ENCODE data around the gene SLIT3.

The SLIT3 gene

GRCh38 chr5:168826246-168826725, 474.7 kb downstream of the SLIT3 start:
- no peak for DNase-seq (ENCODE audit: low spot score)

GRCh38 chr5:168822745-168823281, 478.1 kb downstream of the SLIT3 start:
- no peak for DNase-seq (ENCODE audit: low spot score)

DNA sequence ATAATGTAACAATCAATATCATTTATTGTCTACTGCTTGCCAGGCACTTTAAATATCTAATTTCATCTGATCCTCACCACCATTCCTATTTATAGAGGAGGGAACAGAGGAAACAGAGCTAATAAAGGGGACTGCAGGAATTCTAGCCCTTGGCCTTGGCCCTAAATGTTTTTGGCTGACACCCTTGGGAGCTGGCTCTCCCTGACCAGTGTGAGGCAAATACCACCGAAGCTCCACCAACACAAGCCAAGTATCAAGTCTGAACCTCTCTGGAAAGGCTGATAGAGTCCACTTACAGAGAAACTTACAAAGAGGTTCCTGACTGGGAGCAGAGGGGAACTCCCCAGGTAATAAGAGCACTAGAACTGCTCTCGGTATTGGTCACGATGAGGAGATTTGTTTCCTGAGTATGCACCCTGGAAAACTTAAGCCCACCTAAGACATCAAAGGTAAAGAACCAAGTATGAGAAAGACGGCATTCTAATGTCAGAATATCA, 478.6 kb downstream of the SLIT3 start:
- no peak for DNase-seq (ENCODE audit: low spot score)

- no peak for DNase-seq (ENCODE audit: low spot score)
Measured at GRCh38 chr5:168820874-168821273, 480.1 kb downstream of the SLIT3 start.

GRCh38 chr5:168819004-168819621, 481.8 kb downstream of the SLIT3 start:
- no peak for DNase-seq (ENCODE audit: low spot score)

- no peak for DNase-seq (ENCODE audit: low spot score)
Measured at GRCh38 chr5:168818558-168818957, 482.4 kb downstream of the SLIT3 start.

GRCh38 chr5:168817591-168817990, 483.3 kb downstream of the SLIT3 start:
- DNase-seq (ENCODE audit: low spot score), result no peak

- no peak for DNase-seq (ENCODE audit: low spot score)
Measured at GRCh38 chr5:168816661-168817060, 484.3 kb downstream of the SLIT3 start.

DNA sequence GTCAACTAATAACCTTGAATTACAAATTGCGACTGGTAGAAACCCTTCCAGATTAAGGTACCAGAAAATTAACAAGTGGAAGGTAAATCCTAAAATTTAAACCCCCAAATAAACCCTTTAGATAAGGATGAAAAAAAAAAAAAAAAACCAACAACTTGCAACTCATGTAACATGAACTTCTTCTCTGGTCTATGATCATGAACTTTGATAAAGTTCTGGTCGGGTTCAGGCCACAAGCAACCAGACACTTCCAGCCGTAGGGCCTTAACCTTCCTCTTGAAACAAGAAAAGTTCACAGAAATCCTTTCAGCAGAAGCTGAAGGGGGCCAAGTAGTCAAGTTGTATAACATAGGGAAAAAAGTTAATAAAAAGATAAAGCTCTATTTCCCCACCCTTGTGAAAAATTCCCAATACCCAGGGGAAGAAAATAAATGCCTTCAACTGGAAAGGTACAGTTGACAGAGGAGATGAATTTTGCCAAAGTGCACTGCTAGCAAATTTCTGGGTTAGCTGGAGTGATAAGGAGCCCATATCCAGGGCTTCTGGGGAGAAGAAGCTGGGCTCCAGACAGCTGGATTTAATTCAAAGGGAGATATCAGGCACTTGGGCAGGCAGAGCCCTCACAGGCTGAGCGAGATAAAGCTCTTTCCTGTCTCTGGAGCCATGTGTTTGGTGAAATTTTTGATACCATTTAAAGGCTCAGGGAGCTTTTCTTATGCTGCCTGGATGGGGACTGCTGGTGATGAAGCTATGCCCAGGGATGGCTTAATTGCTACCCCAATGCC, 487.6 kb downstream of the SLIT3 start:
- no peak for DNase-seq (ENCODE audit: low spot score)

DNA sequence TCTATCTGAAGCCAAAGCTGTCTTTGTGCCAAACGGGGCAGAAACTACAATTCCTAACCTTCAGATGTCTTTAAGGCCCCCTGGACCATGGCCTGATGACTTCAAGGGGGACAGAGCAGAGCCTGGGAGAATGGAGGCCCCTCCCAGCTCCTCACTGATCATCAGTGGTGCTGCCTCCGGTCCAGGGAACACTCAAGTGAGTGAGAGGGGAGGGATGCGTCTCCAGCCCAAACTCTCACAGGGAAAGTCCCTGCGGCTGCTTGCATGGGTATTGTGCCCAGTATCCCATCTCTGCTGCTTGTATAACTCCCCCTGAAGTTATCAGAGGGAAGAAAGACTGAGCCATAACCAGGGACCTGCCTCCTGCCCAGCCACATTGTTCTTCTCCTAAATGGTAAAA, 490.3 kb downstream of the SLIT3 start:
- DNase-seq (ENCODE audit: low spot score), result no peak

GRCh38 chr5:168809218-168809617, 491.7 kb downstream of the SLIT3 start:
- no peak for DNase-seq (ENCODE audit: low spot score)

DNA sequence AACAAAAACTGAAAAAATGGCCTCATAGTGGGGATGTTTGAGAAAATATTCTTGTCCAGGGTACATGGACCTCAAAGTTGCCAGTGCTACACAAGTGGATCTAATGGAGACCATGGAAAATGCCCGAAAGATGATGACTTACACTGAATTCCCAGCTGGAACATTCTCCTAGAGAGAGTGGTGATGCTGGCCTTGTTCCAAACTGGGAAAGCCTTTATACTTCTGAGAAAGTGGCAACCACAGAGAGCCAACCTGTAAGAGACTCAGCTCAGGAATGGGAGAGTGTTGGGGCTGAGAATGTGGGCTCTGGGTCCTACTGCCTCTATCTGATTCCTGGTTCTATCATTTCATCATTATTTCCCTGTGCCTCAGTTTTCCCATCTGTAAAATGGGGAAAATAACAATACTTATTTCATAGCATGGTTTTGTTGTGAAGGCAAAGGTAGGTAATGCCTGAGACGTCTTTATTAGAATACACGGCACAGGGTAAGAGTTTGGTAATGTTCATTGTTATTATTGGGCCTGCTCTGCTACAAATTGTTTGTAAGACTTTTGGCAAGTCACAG, 492.8 kb downstream of the SLIT3 start:
- no peak for DNase-seq (ENCODE audit: low spot score)

DNA sequence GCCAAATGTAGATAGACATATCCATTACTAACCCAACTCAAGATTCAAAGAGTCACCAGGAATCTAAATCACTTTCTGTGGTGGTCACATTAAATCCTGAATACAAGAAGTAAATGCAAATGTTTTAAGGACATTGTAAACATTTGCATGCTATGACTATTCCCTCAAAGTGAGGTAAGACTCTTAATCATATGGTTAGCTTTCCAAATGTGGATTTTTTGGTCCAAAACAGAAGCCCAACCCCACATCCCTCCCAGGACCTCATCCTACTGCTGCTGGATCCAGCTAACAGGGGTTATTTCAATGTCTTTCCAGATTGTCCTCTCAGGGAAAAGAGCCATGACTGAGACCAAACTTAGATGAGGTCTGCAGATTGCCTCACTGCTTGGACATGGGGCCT, 493.7 kb downstream of the SLIT3 start:
- no peak for DNase-seq (ENCODE audit: low spot score)

DNA sequence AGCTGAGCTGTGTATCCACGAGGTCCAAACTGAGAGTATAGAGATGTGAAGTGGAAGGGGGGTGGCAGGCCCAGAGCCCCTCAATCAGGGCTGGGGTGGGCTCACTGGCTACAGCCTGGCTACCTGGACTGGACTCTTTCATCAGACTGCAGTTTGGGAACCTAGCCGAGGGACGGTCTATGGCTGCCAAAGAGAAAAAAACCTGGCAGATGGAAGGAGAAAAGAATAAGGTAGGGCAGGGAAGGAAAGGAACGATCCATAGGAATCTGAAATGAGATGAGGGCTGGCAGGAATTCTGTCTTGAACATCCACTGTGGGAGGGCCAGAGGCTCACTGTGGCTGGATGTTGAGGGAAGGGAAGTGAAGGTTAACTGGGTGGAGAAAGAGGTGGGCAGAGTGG, 497.4 kb downstream of the SLIT3 start:
- no peak for DNase-seq (ENCODE audit: low spot score)

- DNase-seq (ENCODE audit: low spot score), result no peak
Measured at GRCh38 chr5:168802337-168802736, 498.6 kb downstream of the SLIT3 start.

DNA sequence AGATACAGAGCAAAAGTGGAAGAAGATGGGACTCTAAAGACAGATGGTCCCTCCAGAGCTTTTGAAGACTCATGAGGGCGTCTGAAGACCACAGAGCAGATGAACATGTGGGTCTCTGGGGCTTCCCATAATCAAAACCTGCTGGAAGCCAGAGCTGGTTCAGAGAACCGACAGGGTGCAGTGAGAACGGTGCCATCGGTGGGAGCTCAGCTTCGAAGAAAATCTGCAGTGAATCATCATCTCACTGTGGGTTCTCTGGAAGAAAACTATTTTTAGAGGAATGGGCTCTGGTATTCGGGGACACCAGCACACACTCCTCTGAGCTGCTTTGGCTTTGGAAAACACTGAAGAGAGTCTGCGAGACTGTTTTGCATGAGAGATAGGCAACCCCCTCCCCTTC, 499.4 kb downstream of the SLIT3 start:
- DNase-seq (ENCODE audit: low spot score), result no peak

DNA sequence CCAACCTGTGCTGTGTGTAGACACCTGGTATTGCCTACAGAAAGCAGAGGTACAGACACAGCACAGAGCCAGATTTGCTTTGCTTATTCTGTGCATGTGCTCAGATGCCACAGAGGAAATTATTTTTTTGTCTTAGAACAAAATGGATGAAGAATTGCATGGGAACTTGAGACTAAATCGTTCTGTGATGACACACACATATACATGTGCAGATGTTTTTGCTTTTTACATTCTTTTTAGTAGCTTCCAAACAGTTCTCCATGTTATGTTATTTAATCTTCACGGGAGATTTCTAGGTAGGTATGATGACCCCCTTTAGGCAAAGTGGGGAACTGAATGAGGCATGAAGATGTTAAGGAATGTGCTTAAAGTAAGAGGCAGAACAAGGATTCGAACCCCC, 500.2 kb downstream of the SLIT3 start:
- no peak for DNase-seq (ENCODE audit: low spot score)

DNA sequence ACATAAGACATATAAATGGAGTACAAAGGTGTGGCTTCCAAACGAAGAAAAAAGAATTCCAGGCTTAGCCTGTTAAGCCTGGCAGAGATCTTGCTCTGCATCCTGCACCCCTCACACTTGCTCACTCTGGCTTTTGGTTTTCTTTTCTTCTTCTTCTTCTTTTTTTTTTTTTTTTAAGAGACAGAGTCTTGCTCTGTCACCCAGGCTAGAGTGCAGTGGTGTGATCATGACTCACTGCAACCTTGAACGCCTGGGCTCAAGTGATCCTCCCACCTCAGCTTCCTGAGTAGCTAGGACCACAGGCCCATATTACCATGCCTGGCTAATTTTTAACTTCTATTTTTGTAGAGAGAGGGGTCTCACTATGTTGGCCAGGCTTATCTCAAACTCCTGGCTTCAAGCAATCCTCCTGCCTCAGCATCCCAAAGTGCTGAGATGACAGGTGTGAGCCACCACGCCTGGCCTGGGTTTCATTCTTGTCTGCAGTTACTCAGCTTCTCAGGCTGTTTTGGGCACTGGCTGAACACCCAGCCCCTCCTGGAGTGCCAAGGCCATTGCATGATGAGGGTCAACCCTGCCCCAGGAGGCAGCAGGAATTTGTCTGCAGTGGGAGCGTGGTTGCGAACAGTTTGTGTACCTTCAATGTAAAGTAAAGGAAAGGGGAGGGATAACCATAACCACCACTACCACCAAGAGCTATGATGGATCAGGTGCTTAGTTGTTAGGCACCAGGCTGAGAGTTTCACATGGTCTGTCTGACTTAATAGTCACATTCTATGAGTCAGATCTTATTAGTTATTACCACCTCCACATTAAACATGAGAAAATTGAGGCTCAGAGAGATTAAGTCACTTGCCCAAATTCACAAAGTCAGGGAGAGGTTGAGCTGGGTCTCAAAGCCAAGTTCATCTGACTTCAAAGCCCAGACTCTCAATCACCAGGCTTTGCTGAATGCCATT, 502.6 kb downstream of the SLIT3 start:
- DNase-seq (ENCODE audit: low spot score), result no peak

- DNase-seq (ENCODE audit: low spot score), result no peak
Measured at GRCh38 chr5:168796593-168797580, 504.1 kb downstream of the SLIT3 start.

GRCh38 chr5:168796000-168796399, 504.9 kb downstream of the SLIT3 start:
- DNase-seq (ENCODE audit: low spot score), result no peak
